Activated CD4-positive, alpha-beta memory T cell treated with anti-CD3 and anti-CD28 coated beads for 36 hours (primary cell): ENCODE data around the gene HECA. TPM values are rescaled to one million over a fixed set of nuclear protein-coding genes. Genes with fewer than 3 reads are reported as not detected.

Experiments used
- CTCF ChIA-PET: fragments of 350-600 bp; sonication (Branson Sonifier 250); formaldehyde crosslinking; loops from one replicate; lab custom pipeline; 2021; ENCODE audit warnings: antibody characterized with exemption, inconsistent platforms; lab: Charles Lee
- POLR2A ChIA-PET: fragments of 350-600 bp; sonication (Branson Sonifier 250); formaldehyde crosslinking; loops from one replicate; lab custom pipeline; 2021; ENCODE audit warnings: antibody characterized with exemption; lab: Charles Lee
- DNase-seq: peaks from one replicate; pipeline ENCODE4 v3.0.0-alpha.2; 2020
- H3K27ac Mint-ChIP-seq: one replicate; pipeline ENCODE4 v1.8.0; 2021; ENCODE audit warnings: mixed read lengths
- H3K27me3 Mint-ChIP-seq: one replicate; pipeline ENCODE4 v1.8.0; 2021; ENCODE audit warnings: mixed read lengths
- H3K36me3 Mint-ChIP-seq: one replicate; pipeline ENCODE4 v1.8.0; 2021; ENCODE audit warnings: mixed read lengths
- H3K4me1 Mint-ChIP-seq: one replicate; pipeline ENCODE4 v1.8.0; 2021; ENCODE audit warnings: low read depth, mixed read lengths
- H3K4me3 Mint-ChIP-seq: one replicate; pipeline ENCODE4 v1.8.0; 2021; ENCODE audit warnings: mild to moderate bottlenecking, mixed read lengths
- H3K9me3 Mint-ChIP-seq: one replicate; pipeline ENCODE4 v1.8.0; 2021; ENCODE audit warnings: mixed read lengths
- intact Hi-C: fragments of 100-400 bp; cut with micrococcal nuclease; formaldehyde crosslinking; loops from one replicate; pipeline ENCODE4 v1.15.1; 2023
- total RNA-seq, 2 experiments: library from RNA; stranded (reverse); gene quantifications; one replicate each; pipeline ENCODE4 v1.2.3, GENCODE V29; 2021

The HECA gene
- total RNA-seq, 2 experiments from 2014 or later, result 75.7 to 76.6 TPM

- POLR2A ChIA-PET, result interaction anchor here (1.1 kb wide), 1 partner anchor 32 kb away, joined by 3 read pairs; no protein-coding TSS in a partner anchor
- peaks cover 84% of the 10 kb centered on the region for H3K4me1 Mint-ChIP-seq
- H3K4me3 Mint-ChIP-seq, result no peak overlapping the region
- H3K27me3 Mint-ChIP-seq, result no peaks in the 10 kb centered on the region
- CTCF ChIA-PET, result interaction anchor here (0.7 to 2.4 kb wide), 4 partner anchors 13 to 57 kb away, joined by 3 to 14 read pairs (median 4); no protein-coding TSS in a partner anchor
- no peak for DNase-seq
- intact Hi-C loops, result no loop called here
- H3K27ac Mint-ChIP-seq, result peak overlapping the region; percentile 57
- no peaks in the 10 kb centered on the region for H3K9me3 Mint-ChIP-seq
- peaks cover 71% of the 10 kb centered on the region for H3K36me3 Mint-ChIP-seq
Observed at GRCh38 chr6:139174961-139175360, 40.1 kb downstream of the HECA start.

GRCh38 chr6:139175389-139175948, 40.6 kb downstream of the HECA start:
- DNase-seq, result no peak
- peaks cover 83% of the 10 kb centered on the region for H3K4me1 Mint-ChIP-seq
- peaks cover 73% of the 10 kb centered on the region for H3K36me3 Mint-ChIP-seq
- H3K27me3 Mint-ChIP-seq, result no peaks in the 10 kb centered on the region
- peak overlapping the region; percentile 57 for H3K27ac Mint-ChIP-seq
- ChIA-PET CTCF (interaction anchor here (0.7 to 2.4 kb wide), 4 partner anchors 13 to 57 kb away, joined by 3 to 14 read pairs (median 4); no protein-coding TSS in a partner anchor), POLR2A (interaction anchor here (1.1 kb wide), 1 partner anchor 32 kb away, joined by 3 read pairs; no protein-coding TSS in a partner anchor)
- H3K9me3 Mint-ChIP-seq, result no peaks in the 10 kb centered on the region
- intact Hi-C loops, result no loop called here
- no peak overlapping the region for H3K4me3 Mint-ChIP-seq

- DNase-seq, result no peak
- intact Hi-C loops, result no loop called here
- Mint-ChIP-seq H3K27ac (no peak overlapping the region), H3K4me3 (no peak overlapping the region), H3K27me3 (no peaks in the 10 kb centered on the region), H3K4me1 (peaks cover 62% of the 10 kb centered on the region), H3K9me3 (no peaks in the 10 kb centered on the region), H3K36me3 (peaks cover 53% of the 10 kb centered on the region)
- ChIA-PET POLR2A (no interaction called here), CTCF (interaction anchor here (1.0 kb wide), 1 partner anchor 56 kb away, joined by 3 read pairs; no protein-coding TSS in a partner anchor)
Observed at GRCh38 chr6:139181236-139181635, 46.4 kb downstream of the HECA start.

GRCh38 chr6:139184047-139184446, 49.2 kb downstream of the HECA start:
- POLR2A ChIA-PET, result interaction anchor here (1.6 kb wide), 1 partner anchor 58 kb away, joined by 4 read pairs; no protein-coding TSS in a partner anchor
- H3K27me3 Mint-ChIP-seq, result no peaks in the 10 kb centered on the region
- H3K36me3 Mint-ChIP-seq, result peaks cover 32% of the 10 kb centered on the region
- no peak for DNase-seq
- CTCF ChIA-PET, result interaction anchor here (0.8 to 1.5 kb wide), 5 partner anchors 14 to 186 kb away, joined by 3 to 7 read pairs (median 3); no protein-coding TSS in a partner anchor
- peaks cover 54% of the 10 kb centered on the region for H3K4me1 Mint-ChIP-seq
- no peaks in the 10 kb centered on the region for H3K9me3 Mint-ChIP-seq
- intact Hi-C loops, result no loop called here
- H3K27ac Mint-ChIP-seq, result no peak overlapping the region
- no peak overlapping the region for H3K4me3 Mint-ChIP-seq

DNA sequence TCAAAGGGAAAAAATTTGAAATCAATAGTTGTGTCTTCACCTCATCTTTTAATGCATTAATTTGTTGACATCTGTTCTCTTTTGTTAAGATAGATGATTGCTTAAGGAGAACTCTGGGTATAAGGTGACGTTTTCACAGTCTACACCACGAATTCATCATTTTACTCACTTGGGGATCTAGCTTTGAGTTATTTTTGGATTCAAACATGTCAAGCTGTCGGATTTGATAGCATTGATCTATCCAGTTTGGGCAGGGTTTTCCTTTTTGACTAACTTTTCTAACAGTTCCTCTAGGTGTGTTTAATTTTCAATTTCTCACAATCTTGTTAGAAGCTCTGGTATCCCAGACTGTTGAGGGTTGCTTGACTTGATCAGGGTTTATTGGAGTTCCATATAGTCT, 49.6 kb downstream of the HECA start:
- Mint-ChIP-seq H3K9me3 (no peaks in the 10 kb centered on the region), H3K4me3 (no peak overlapping the region), H3K4me1 (peaks cover 50% of the 10 kb centered on the region), H3K27ac (no peak overlapping the region), H3K27me3 (no peaks in the 10 kb centered on the region), H3K36me3 (peaks cover 28% of the 10 kb centered on the region)
- CTCF ChIA-PET, result interaction anchor here (0.7 to 1.5 kb wide), 5 partner anchors 15 to 185 kb away, joined by 3 to 7 read pairs (median 3); no protein-coding TSS in a partner anchor
- no peak for DNase-seq
- intact Hi-C loops, result no loop called here
- POLR2A ChIA-PET, result interaction anchor here (1.6 kb wide), 1 partner anchor 59 kb away, joined by 4 read pairs; no protein-coding TSS in a partner anchor

DNA sequence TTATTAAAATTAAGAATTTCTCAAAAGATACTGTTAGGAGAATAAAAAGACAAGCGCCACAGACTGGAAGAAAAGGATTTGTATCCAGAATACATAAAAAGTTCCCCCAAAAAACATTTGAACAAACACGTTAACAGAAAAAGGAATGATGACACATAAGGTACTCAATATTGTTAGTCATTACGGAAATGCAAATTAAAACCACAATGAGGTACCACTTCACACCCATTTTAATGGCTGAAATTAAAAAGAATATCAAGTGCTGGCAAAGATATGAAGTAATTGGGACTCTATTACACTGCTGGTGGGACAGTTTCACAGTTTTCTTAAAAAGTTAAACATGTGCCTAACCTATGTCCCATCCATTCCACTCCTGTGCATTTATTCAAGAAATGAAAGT, 51.4 kb downstream of the HECA start:
- CTCF ChIA-PET, result interaction anchor here (1.0 kb wide), 1 partner anchor 183 kb away, joined by 5 read pairs; no protein-coding TSS in a partner anchor
- intact Hi-C loops, result loop anchor here (2.0 kb wide), 1 partner anchor 61 kb away; no protein-coding TSS in a partner anchor
- H3K27ac Mint-ChIP-seq, result peak overlapping the region; percentile 23
- H3K9me3 Mint-ChIP-seq, result no peaks in the 10 kb centered on the region
- POLR2A ChIA-PET, result interaction anchor here (1.0 kb wide), 1 partner anchor 40 kb away, joined by 3 read pairs; no protein-coding TSS in a partner anchor
- H3K4me3 Mint-ChIP-seq, result no peak overlapping the region
- peaks cover 43% of the 10 kb centered on the region for H3K4me1 Mint-ChIP-seq
- no peak for DNase-seq
- no peaks in the 10 kb centered on the region for H3K27me3 Mint-ChIP-seq
- H3K36me3 Mint-ChIP-seq, result peaks cover 14% of the 10 kb centered on the region

- Mint-ChIP-seq H3K4me1 (peaks cover 42% of the 10 kb centered on the region), H3K27me3 (no peaks in the 10 kb centered on the region), H3K27ac (no peak overlapping the region), H3K9me3 (no peaks in the 10 kb centered on the region), H3K36me3 (peaks cover 11% of the 10 kb centered on the region), H3K4me3 (no peak overlapping the region)
- POLR2A ChIA-PET, result interaction anchor here (1.0 kb wide), 1 partner anchor 41 kb away, joined by 3 read pairs; no protein-coding TSS in a partner anchor
- CTCF ChIA-PET, result no interaction called here
- intact Hi-C loops, result loop anchor here (2.0 kb wide), 1 partner anchor 62 kb away; no protein-coding TSS in a partner anchor
- DNase-seq, result no peak
Observed at GRCh38 chr6:139186692-139187091, 51.8 kb downstream of the HECA start.

DNA sequence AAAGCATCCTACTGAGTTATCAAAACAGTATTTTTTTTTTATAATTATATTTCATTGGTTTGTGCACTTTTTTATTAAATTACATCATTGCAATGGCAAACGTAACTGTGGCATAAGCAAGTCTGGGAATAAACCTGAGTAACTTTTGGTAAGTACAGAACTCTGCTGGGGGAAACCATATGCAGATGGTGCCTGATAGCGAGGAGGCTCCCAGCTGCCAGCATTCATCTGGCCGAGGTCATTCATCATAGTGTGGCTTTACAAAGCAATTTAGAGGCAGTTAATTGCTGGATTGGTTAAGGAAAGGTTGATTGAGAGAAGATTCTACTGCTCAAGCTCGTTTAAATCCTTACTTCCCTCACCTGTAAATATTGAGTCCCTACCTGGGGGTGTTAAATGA, 52.6 kb downstream of the HECA start:
- intact Hi-C loops, result loop anchor here (2.0 kb wide), 1 partner anchor 63 kb away; no protein-coding TSS in a partner anchor
- Mint-ChIP-seq H3K4me3 (no peak overlapping the region), H3K27ac (no peak overlapping the region), H3K27me3 (no peaks in the 10 kb centered on the region), H3K9me3 (no peaks in the 10 kb centered on the region), H3K4me1 (peaks cover 42% of the 10 kb centered on the region), H3K36me3 (peaks cover 5% of the 10 kb centered on the region)
- ChIA-PET CTCF (interaction anchor here (1.9 kb wide), 2 partner anchors 32 to 177 kb away, joined by 7 to 8 read pairs; no protein-coding TSS in a partner anchor), POLR2A (no interaction called here)
- DNase-seq, result no peak

- POLR2A ChIA-PET, result no interaction called here
Observed at GRCh38 chr6:139189665-139190064, 54.8 kb downstream of the HECA start.

GRCh38 chr6:139194740-139195139, 59.9 kb downstream of the HECA start:
- no peaks in the 10 kb centered on the region for H3K4me1 Mint-ChIP-seq

More at GRCh38 chr6:139189665-139190064, 54.8 kb downstream of the HECA start:
- H3K4me1 Mint-ChIP-seq, result peaks cover 30% of the 10 kb centered on the region
- intact Hi-C loops, result no loop called here
- H3K4me3 Mint-ChIP-seq, result no peak overlapping the region
- H3K27me3 Mint-ChIP-seq, result no peaks in the 10 kb centered on the region
- no peak overlapping the region for H3K27ac Mint-ChIP-seq
- no peak for DNase-seq
- CTCF ChIA-PET, result interaction anchor here (0.9 kb wide), 1 partner anchor 44 kb away, joined by 3 read pairs; no protein-coding TSS in a partner anchor
- peaks cover 5% of the 10 kb centered on the region for H3K36me3 Mint-ChIP-seq
- no peaks in the 10 kb centered on the region for H3K9me3 Mint-ChIP-seq

DNA sequence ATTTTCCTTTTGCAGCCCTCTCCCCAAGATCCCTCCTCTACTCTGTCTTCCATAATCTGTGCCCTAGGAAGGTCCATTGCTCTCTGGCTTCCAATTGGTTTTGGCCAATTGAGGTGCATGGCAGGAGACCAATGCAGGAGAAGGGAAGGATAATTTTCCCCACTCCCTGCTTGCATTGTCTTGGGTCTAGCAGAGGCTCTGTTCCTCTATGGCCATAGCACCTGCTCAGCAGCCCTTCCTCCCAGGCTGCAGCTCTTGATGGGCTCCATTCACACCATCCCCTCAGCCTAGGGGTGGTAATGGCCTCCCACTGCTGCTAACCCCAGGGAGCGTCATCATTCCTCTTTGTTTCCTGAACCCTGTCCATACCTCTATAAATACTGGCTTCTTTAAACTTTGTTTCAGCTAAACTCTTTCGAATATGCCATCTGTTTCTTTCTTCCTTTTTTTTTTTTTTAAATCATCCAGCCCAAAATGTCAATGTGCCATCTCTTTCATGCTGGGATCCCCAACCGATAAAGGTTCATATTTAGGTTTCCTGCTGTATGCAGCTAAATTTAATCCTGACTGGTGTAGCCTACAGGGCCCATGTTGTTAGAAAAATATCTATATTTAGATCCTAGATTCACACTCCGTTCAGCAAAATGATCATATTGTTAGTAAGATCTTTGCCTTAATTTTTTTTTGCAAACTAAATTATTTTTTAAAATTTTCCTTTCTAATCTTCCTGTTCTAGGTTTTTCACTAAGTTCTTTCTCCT, 63.8 kb downstream of the HECA start:
- Mint-ChIP-seq H3K4me3 (no peak overlapping the region), H3K4me1 (no peaks in the 10 kb centered on the region), H3K27ac (no peak overlapping the region), H3K36me3 (peaks cover 2% of the 10 kb centered on the region), H3K27me3 (no peaks in the 10 kb centered on the region), H3K9me3 (no peaks in the 10 kb centered on the region)
- POLR2A ChIA-PET, result interaction anchor here (0.7 to 1.0 kb wide), 2 partner anchors 64 to 166 kb away, joined by 3 read pairs; no protein-coding TSS in a partner anchor
- DNase-seq, result no peak
- intact Hi-C loops, result no loop called here
- CTCF ChIA-PET, result interaction anchor here (1.0 to 1.2 kb wide), 2 partner anchors 21 to 146 kb away, joined by 3 to 5 read pairs; no protein-coding TSS in a partner anchor

More at GRCh38 chr6:139194740-139195139, 59.9 kb downstream of the HECA start:
- Mint-ChIP-seq H3K4me3 (no peak overlapping the region), H3K9me3 (no peaks in the 10 kb centered on the region), H3K27me3 (no peaks in the 10 kb centered on the region), H3K36me3 (no peaks in the 10 kb centered on the region), H3K27ac (no peak overlapping the region)
- ChIA-PET POLR2A (no interaction called here), CTCF (interaction anchor here (1.0 kb wide), 1 partner anchor 170 kb away, joined by 3 read pairs; no protein-coding TSS in a partner anchor)
- intact Hi-C loops, result no loop called here
- DNase-seq, result no peak
